Ramos (cell line): ENCODE data around the gene ACAA2.

Source experiments
- in situ Hi-C: fragments of 300-500 bp; cut with MboI; formaldehyde crosslinking; loops from one replicate; pipeline ENCODE4 v1.14.3; 2022; ENCODE audit warnings: low sequenced_read_pairs; ENCODE audit not compliant: unreplicated experiment

ACAA2 gene

GRCh38 chr18:49778826-49779465 lies 34.4 kb downstream of the ACAA2 start:
- in situ Hi-C loops, result no loop called here

- in situ Hi-C loops, result no loop called here
Measured at GRCh38 chr18:49769047-49769728, 44.1 kb downstream of the ACAA2 start.

GRCh38 chr18:49768051-49768391 lies 45.3 kb downstream of the ACAA2 start:
- in situ Hi-C loops, result no loop called here

- in situ Hi-C loops, result no loop called here
Measured at GRCh38 chr18:49767111-49768050, 46.0 kb downstream of the ACAA2 start.

GRCh38 chr18:49766646-49767045 lies 46.7 kb downstream of the ACAA2 start:
- in situ Hi-C loops, result no loop called here

GRCh38 chr18:49764032-49764431 lies 49.3 kb downstream of the ACAA2 start:
- in situ Hi-C loops, result no loop called here

- in situ Hi-C loops, result no loop called here
Measured at GRCh38 chr18:49763590-49763989, 49.7 kb downstream of the ACAA2 start.

- in situ Hi-C loops, result no loop called here
Measured at GRCh38 chr18:49762191-49763077, 50.9 kb downstream of the ACAA2 start.

GRCh38 chr18:49761771-49762170 lies 51.6 kb downstream of the ACAA2 start:
- in situ Hi-C loops, result no loop called here

- in situ Hi-C loops, result no loop called here
Measured at GRCh38 chr18:49758263-49758610, 55.1 kb downstream of the ACAA2 start.

- in situ Hi-C loops, result no loop called here
Measured at GRCh38 chr18:49757513-49758262, 55.6 kb downstream of the ACAA2 start.

GRCh38 chr18:49756671-49757362 lies 56.5 kb downstream of the ACAA2 start:
- in situ Hi-C loops, result no loop called here

GRCh38 chr18:49756135-49756534 lies 57.2 kb downstream of the ACAA2 start:
- in situ Hi-C loops, result no loop called here

GRCh38 chr18:49755489-49755888 lies 57.8 kb downstream of the ACAA2 start:
- in situ Hi-C loops, result no loop called here

- in situ Hi-C loops, result no loop called here
Measured at GRCh38 chr18:49754866-49755265, 58.5 kb downstream of the ACAA2 start.

GRCh38 chr18:49753643-49754042 lies 59.7 kb downstream of the ACAA2 start:
- in situ Hi-C loops, result no loop called here

GRCh38 chr18:49752095-49752457 lies 61.3 kb downstream of the ACAA2 start:
- in situ Hi-C loops, result no loop called here

GRCh38 chr18:49751427-49752094 lies 61.8 kb downstream of the ACAA2 start:
- in situ Hi-C loops, result no loop called here

- in situ Hi-C loops, result no loop called here
Measured at GRCh38 chr18:49749563-49749962, 63.8 kb downstream of the ACAA2 start.
